HG03039 (cell line): ENCODE data around the gene CPSF3.
A peak's percentile ranks its signal among the peaks of the same experiment; 100 is the strongest.

Experiments
- ATAC-seq: cut with Tn5 transposase; IDR thresholded peaks from one replicate; pipeline ENCODE4 v1.9.1; 2021; ENCODE audit warnings: mild to moderate bottlenecking, moderate library complexity; ENCODE audit not compliant: unreplicated experiment

CPSF3 gene

DNA sequence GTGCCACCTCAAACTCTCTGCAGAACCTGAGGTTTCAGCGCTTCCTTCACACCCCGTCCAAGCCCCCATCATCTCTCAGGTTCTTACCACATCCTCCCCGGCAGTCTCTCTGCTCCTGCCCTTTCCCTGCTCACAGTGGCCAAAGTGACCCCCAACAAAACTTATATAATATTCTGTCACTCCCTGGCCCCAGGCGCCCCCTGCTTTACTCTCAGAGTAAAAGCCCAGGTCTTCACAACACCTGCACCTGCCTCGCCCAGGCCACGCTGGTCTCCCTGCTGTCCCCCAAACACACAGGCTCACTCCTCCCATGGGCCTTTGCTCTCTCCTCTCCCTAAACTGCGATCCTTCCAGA lies 6.5 kb upstream of the CPSF3 start:
- ATAC-seq: no peak

- ATAC-seq: no peak
Observed at GRCh38 chr2:9417725-9418124, 5.7 kb upstream of the CPSF3 start.

DNA sequence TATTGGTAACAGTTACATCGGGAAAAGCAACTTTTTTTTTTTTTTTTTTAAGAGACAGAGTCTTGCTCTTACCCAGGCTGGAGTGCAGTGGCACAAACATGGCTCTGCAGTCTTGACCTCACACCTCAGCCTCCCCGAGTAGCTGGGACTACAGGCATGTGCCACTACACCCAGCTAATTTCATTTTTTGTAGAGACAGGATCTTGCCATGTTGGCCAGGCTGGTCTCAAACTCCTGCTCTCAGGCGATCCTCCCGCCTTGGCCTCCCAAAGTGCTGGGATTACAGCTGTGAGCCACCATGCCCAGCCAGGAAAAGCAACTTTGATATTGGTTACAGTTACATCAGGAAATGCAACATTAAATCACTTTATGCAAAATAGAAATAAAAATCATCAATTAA lies 4.7 kb upstream of the CPSF3 start:
- no peak for ATAC-seq

GRCh38 chr2:9419541-9419940 lies 3.9 kb upstream of the CPSF3 start:
- no peak for ATAC-seq

GRCh38 chr2:9420495-9420894 lies 3.0 kb upstream of the CPSF3 start:
- ATAC-seq: no peak

GRCh38 chr2:9422321-9423099 lies 944 bp upstream of the CPSF3 start:
- peak; percentile 21 for ATAC-seq

GRCh38 chr2:9423922-9424272 lies 443 bp downstream of the CPSF3 start:
- no peak for ATAC-seq

DNA sequence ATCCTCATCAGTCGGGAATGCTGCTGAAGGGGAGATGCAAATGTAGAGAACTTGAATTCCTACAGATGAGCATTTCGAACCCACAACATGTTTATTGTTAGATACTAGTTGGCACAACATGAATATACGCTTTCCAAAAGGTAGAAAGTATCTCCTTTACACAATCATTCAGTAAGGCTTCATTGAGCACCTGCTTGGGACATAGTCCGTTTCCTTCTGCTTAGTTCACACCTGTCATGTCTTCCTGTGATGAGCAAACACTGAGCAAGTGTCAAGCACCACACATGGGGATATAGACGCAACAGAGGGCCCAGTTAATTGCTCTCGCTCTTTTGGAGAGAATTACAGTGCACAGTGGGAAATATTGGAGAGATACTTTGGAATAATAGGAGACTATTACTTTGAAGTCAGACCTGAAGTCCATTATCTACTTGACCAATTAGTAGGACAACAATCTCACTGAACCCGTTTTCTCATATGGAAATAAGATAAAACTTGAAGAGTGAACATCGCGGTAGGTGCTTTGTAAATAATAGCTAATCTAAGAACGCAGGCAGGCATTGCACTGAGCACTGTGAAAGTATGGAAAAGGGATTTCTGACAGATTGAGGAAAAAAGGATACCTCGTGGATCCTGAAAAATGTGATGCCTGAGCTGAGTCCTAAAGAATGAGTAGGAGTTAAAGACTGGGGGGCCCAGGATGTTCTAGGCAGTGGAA lies 1.2 kb downstream of the CPSF3 start:
- no peak for ATAC-seq

DNA sequence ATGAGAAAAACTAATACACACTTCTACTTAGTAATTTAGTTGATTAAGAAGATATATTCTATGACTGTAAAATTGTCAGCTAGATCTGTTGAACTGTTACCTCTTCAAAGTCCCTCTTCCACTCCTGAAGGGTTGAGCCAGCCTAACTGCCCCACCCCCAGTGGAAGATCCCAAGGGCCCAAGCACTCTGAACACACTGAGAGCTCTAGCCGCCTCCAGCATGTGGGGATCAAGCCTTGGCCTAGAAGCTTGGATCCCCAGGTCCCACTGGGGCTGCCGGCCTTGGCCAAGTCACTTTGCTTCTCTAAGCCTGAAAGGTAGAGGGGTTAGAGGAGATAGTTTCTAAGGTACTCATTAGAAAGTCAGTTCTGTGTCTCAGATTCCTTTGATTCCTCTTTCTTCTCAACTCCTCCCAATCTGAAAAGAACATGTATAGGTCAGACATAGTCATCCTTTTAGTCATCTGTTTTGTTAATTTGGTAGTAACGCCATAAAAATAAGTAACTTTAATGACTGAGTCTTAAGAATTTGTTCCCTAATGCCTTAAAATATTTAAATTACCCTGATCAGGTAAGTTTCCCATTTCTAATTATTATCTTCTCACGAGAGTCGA lies 5.6 kb downstream of the CPSF3 start:
- no peak for ATAC-seq

- no peak for ATAC-seq
Observed at GRCh38 chr2:9430316-9431293, 7.2 kb downstream of the CPSF3 start.

DNA sequence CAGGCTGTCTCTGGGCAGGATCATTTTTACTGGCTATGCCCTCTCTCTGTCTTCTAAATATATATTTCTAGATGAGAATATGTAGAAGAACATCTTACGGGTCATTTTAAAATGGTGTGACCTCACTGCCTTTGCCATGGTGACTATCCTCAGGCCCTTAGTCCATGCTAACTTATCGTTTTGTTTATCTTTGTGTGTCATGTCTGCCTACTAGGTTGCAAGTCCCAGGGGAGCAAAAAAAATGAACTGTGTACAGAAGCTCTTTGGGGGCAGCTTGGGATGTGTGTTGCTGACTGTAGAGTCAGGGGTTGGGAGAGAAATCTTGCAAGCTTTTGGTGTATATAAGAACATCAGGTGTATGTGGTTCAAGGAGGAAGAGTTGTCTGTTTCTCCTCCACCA lies 11.0 kb downstream of the CPSF3 start:
- ATAC-seq: no peak

DNA sequence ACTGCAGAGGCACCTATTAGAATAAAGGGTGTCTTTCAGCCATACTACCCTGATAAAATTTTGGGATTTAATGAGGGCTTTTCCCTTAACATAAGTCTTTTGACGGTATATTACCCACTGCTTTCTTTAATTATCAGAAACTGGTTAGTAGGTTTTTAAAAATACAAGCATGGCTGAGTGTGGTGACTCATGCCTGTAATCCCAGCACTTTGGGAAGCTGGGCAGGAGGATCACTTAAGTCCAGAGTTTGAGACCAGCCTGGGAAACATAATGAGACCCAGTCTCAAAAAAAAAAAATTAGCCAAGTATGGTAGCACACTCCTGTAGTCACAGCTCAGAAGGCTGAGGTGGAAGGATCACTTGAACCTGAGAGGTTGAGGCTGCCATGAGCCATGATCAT lies 16.1 kb downstream of the CPSF3 start:
- no peak for ATAC-seq

GRCh38 chr2:9440058-9440727 lies 16.7 kb downstream of the CPSF3 start:
- no peak for ATAC-seq

GRCh38 chr2:9441556-9441955 lies 18.1 kb downstream of the CPSF3 start:
- ATAC-seq: no peak

GRCh38 chr2:9443526-9443925 lies 20.1 kb downstream of the CPSF3 start:
- no peak for ATAC-seq

DNA sequence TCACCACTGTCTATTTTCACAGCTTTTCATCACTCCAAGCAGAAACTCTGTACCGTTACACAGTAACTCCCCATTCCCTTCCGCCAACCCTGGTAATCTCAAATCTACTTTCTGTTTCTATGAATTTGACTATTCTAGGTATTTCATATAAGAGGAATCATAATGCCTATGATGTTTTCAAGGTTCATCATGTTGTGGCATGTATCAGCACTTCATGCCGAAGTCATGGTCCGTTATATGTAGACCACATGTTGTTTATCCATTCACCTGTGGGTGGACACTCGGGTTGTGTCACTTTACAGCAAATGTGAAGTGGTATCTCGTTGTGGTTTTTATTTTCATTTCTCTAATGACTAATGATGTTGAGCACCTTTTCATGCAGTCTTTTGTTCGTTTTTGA lies 21.6 kb downstream of the CPSF3 start:
- ATAC-seq: no peak

GRCh38 chr2:9451231-9451630 lies 27.8 kb downstream of the CPSF3 start:
- ATAC-seq: no peak

- no peak for ATAC-seq
Observed at GRCh38 chr2:9460441-9461017, 37.1 kb downstream of the CPSF3 start.

DNA sequence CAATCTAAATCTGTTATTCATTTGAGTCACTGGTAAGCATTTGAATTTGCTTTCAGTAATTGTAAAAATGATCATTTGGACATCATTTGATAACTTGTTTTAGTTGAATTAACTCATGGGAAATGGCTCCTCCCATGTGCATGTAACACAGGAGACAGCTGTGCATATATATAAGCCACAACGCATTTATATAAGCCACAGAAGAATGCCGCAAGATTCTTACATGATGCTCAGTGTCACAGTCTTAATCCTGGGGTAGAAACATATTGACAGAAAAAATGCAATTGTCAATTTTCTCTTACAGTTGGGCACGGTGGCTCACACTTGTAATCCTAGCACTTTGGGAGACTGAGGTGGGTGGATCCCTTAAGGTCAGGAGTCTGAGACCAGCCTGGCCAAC lies 37.6 kb downstream of the CPSF3 start:
- no peak for ATAC-seq

GRCh38 chr2:9462313-9462712 lies 38.9 kb downstream of the CPSF3 start:
- no peak for ATAC-seq
